Body of pancreas (tissue), 4 donors: ENCODE results near the gene PTGDS. TPM values are rescaled to one million over a fixed set of nuclear protein-coding genes. Genes with fewer than 3 reads are reported as not detected.
A peak's percentile ranks its signal among the peaks of the same experiment; 100 is the strongest.

Experiments
- ATAC-seq: fragments of 150-250 bp; one replicate; pipeline ENCODE4 v1.9.1; 2016
- DNase-seq, 4 donors: peaks; one replicate each; pipeline ENCODE4 v3.0.0-alpha.2; 2019
- H3K27ac ChIP-seq, 4 donors: fragments of 200-600 bp; sonication (generic); 1 replicate in 3 of 4; 2 replicates in 1 of 4; pipeline versions ENCODE4 v1.5.1 to v1.6.1; 2016 to 2019; ENCODE audit warnings: mild to moderate bottlenecking in 1 of 4, mixed read lengths in 1 of 4, moderate library complexity in 1 of 4
- H3K27me3 ChIP-seq, 2 donors: fragments of 200-600 bp; sonication (generic); one replicate each; pipeline ENCODE4 v1.6.0; 2016; ENCODE audit warnings: mild to moderate bottlenecking in 1 of 2
- H3K36me3 ChIP-seq, 2 donors: fragments of 200-600 bp; sonication (generic); replicated peaks in 1 of 2; 2 replicates each; pipeline ENCODE4 v1.5.1; 2016; ENCODE audit warnings: low read depth in 2 of 2; ENCODE audit not compliant: insufficient read depth in 1 of 2
- H3K4me1 ChIP-seq: fragments of 200-600 bp; sonication (generic); one replicate; pipeline ENCODE4 v1.6.0; 2016
- H3K4me3 ChIP-seq, 2 donors: fragments of 200-600 bp; sonication (generic); 1 replicate in 1 of 2; 2 replicates in 1 of 2; pipeline ENCODE4 v1.5.1; 2016 to 2019
- H3K9me3 ChIP-seq, 3 donors: fragments of 200-600 bp; sonication (generic); 1 replicate in 2 of 3; 2 replicates in 1 of 3; pipeline ENCODE4 v1.5.1; 2016
- POLR2A ChIP-seq, 3 donors: fragments of 450-650 bp; IDR thresholded peaks; one replicate each; pipeline ENCODE4 v1.6.1; 2016; ENCODE audit warnings: antibody characterized with exemption in 3 of 3, mild to moderate bottlenecking in 2 of 3
- WGBS, 2 donors: methylation state at CpG; one replicate each; pipeline ENCODE4 v1.1.5; 2017; 5-methylcytosine and 5-hydroxymethylcytosine counted together
- intact Hi-C: fragments of 100-400 bp; cut with DNase I; formaldehyde crosslinking; loops from one replicate; pipeline ENCODE4 v1.15.1; 2023
- total RNA-seq, 2 donors: library from RNA; depleted of rRNA; stranded (reverse); fragments of >200 nt; gene quantifications; one replicate each; pipeline ENCODE4 v1.1.0, GENCODE V29; 2016
- TF ChIP-seq, protein P1 (sequence below), 7 experiments: fragments of 450-650 bp in 4 of 7; fragments of 200-600 bp in 3 of 7; sonication (generic) in 3 of 7; IDR thresholded peaks; one replicate each; pipeline ENCODE4 v1.5.1; 2016 to 2019; ENCODE audit warnings: antibody characterized with exemption in 7 of 7

The PTGDS gene
- total RNA-seq, 2 donors from 2014 or later, result 17.8 to 48.0 TPM

DNA sequence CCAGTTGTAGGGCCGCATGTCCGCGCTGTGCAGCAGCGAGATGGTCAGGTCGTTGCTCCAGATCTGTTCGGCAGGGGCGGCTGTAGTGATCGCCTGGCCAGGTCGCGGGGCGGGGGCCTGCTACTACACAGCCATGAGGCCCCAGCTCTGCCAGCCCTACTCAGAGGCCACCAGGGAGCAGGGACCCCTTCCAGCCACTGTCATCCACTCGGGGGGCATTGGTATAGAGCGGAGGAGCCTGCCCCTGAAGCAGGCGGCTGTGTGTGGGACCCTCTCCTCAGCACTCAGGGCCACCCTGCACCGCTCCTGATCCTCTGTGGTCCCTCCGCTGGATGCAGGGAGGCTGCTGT lies 34.4 kb upstream of the PTGDS start:
- WGBS, 2 donors, result 75 to 87% methylated on average over 5 to 7 of the region's 16 CpGs
- intact Hi-C loops, result loop anchor here (10.0 kb wide), 1 partner anchor 88 kb away; the partner anchor contains the start of gene MAMDC4
- ATAC-seq (no peak), DNase-seq (peak in 2 of 4 donors; percentile 13 to 22)
- H3K9me3 ChIP-seq, result no peaks in the 10 kb centered on the region
- H3K4me3 ChIP-seq, result no peak overlapping the region
- H3K27ac ChIP-seq, result no peak overlapping the region
- peaks cover 20 to 26% of the 10 kb centered on the region in 2 donors for H3K36me3 ChIP-seq
- H3K27me3 ChIP-seq, result no peaks in the 10 kb centered on the region
- H3K4me1 ChIP-seq, result peaks cover 28% of the 10 kb centered on the region
- no peak for TF ChIP-seq POLR2A (IDR thresholded peaks at IDR 0.05)
- TF ChIP-seq, protein P1, sequence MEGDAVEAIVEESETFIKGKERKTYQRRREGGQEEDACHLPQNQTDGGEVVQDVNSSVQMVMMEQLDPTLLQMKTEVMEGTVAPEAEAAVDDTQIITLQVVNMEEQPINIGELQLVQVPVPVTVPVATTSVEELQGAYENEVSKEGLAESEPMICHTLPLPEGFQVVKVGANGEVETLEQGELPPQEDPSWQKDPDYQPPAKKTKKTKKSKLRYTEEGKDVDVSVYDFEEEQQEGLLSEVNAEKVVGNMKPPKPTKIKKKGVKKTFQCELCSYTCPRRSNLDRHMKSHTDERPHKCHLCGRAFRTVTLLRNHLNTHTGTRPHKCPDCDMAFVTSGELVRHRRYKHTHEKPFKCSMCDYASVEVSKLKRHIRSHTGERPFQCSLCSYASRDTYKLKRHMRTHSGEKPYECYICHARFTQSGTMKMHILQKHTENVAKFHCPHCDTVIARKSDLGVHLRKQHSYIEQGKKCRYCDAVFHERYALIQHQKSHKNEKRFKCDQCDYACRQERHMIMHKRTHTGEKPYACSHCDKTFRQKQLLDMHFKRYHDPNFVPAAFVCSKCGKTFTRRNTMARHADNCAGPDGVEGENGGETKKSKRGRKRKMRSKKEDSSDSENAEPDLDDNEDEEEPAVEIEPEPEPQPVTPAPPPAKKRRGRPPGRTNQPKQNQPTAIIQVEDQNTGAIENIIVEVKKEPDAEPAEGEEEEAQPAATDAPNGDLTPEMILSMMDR (IDR thresholded peaks at IDR 0.05), result no peak

DNA sequence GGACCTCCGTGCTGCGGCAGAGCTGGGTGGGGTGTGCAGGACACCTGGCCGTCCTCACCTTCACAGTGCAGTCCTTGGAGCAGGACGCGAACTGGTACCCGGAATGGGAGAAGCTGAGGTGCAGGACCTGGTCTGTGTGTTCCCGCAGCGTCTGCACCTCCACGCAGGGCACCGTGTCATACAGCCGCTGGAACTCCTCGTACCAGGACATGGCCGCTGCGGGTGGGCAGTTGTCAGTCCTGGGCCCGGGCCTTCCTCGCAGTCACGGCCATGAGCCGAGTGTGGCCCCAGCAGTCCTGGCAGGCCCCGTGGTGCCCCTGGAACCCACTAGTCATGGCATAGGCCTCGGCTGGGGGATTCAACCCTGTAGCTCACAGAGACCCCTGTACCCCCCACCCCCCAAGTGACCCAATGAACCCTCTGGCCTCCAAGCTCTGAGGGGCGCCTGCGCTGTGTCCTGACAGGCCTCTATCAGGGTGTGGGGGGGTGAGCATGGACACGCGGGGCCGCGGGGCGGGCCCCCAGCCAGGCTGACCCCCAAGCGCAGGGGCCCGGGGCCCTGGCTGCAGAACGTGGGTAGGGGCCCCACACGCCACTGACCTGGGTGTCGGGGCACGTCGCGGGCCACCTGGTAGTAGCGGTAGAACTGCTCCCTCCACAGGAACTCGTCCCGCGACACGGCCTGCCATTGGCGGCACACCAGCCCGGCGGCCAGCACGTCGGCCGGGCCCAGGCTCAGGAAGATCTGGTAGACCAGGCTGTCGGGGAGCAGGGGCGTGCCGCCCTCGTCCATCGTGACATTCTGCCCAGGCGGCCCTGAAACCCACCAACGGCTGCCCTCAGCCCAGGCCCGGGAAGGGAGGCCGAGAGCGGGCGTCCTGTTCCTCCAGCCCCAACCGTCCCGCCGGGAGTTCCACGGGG lies 33.8 kb upstream of the PTGDS start:
- no peaks in the 10 kb centered on the region for H3K9me3 ChIP-seq
- H3K36me3 ChIP-seq, result peaks cover 20 to 26% of the 10 kb centered on the region in 2 donors
- WGBS, 2 donors, result 19 to 69% methylated on average over 11 to 51 of the region's 61 CpGs
- peak overlapping the region; percentile 46 to 78 for H3K4me3 ChIP-seq
- TF ChIP-seq, protein P1 (IDR thresholded peaks at IDR 0.05), result no peak
- TF ChIP-seq POLR2A (IDR thresholded peaks at IDR 0.05), result no peak
- no peaks in the 10 kb centered on the region for H3K27me3 ChIP-seq
- H3K4me1 ChIP-seq, result peaks cover 34% of the 10 kb centered on the region
- intact Hi-C loops, result loop anchor here (10.0 kb wide), 1 partner anchor 89 kb away; the partner anchor contains the start of gene MAMDC4
- ATAC-seq (peak; percentile 8), DNase-seq (peak in 3 of 4 donors; percentile 45 to 50 (median 47))
- peak overlapping the region; percentile 55 to 93 (median 76) for H3K27ac ChIP-seq

DNA sequence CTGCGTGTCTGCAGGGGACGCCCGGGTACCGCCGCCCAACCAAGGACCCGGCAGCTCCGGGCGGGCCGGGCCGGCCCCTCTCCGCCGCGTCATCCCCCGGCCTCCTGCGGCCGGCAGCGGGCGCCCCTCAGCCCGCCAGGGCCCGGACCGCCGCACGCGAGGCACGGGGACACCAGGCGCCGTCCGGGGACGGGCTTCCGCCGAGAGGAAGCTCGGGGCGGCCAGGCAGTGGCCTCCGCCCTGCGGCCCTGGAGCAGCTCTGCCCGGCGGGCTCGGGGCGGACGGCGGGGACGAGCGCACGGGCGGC lies 33.1 kb upstream of the PTGDS start:
- Histone ChIP-seq H3K27ac (peak overlapping the region; percentile 55 to 93 (median 76)), H3K4me3 (peak overlapping the region; percentile 46 to 78), H3K4me1 (peaks cover 40% of the 10 kb centered on the region), H3K9me3 (no peaks in the 10 kb centered on the region), H3K27me3 (no peaks in the 10 kb centered on the region), H3K36me3 (peaks cover 20 to 26% of the 10 kb centered on the region in 2 donors)
- peak; percentile 52 for ATAC-seq
- peak in 2 of 4 donors; percentile 51 to 53 for DNase-seq
- intact Hi-C loops, result loop anchor here (10.0 kb wide), 1 partner anchor 89 kb away; the partner anchor contains the start of gene MAMDC4
- TF ChIP-seq, protein P1 (IDR thresholded peaks at IDR 0.05), result no peak
- TF ChIP-seq POLR2A (IDR thresholded peaks at IDR 0.05), result peak in 1 of 3 donors; percentile 28
- WGBS, 2 donors, result 1% methylated on average over 44 of the region's 45 CpGs; no CpG with 5 or more reads in 1 of the 2 donors

DNA sequence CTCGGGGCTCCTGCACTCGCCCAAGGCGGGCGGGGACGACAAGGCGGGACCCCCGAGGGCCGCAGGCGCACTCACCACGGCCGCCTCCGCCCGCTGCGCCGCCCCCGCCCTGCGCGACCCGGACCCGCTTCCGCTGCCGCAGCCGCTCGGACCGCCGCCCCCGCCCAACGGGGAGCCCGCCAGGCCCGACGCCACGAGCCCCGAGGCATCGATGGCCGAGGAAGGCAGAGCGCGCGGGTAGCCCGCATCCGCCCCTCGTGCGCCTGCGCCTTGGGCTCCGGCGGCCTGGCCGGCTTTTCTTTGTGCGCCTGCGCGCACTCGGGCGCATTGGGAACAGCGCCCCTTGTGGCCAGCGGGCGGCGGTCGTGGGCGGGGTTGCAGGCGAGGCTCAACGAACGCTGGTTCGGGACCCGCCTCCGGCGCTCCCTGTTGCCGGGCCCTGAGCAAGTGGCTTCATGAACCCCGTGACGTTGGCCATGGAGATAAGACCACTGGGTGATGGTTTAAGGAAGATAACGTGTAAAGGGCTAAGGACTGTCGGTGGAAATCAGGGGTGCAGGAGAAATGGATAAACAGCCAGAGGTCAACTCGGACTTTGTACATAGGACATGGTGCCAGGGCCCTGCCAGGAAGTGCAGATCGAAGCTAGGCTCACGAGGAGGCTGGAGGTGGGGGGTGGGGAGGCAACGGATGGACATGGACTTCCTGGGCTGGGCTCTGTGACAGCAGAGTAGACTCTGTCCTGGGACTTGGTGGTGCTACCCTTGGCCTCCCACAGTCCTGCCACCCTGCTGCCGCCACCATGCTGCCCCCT lies 32.6 kb upstream of the PTGDS start, which contains the start of the genes C8G and FBXW5:
Gene C8G, plus strand, starts transcription at position 725 of the 814 bp plus-strand sequence. Its CDS starts 78 bp downstream, at position 803.
Gene FBXW5, minus strand, starts transcription at position 220 of the 814 bp plus-strand sequence. CDS start 655 bp downstream, outside the sequence.
- TF ChIP-seq, protein P1 (IDR thresholded peaks at IDR 0.05), result peak; percentile 97 to 100 (median 99)
- no peak for TF ChIP-seq POLR2A (IDR thresholded peaks at IDR 0.05)
- Histone ChIP-seq H3K9me3 (no peaks in the 10 kb centered on the region), H3K4me1 (peaks cover 44% of the 10 kb centered on the region), H3K27me3 (no peaks in the 10 kb centered on the region), H3K4me3 (peak within 1 kb of the TSS; percentile 46 to 78), H3K27ac (peak within 1 kb of the TSS; percentile 55 to 93 (median 76)), H3K36me3 (peaks cover 20 to 26% of the 10 kb centered on the region in 2 donors)
- intact Hi-C loops, result loop anchor here (10.0 kb wide), 1 partner anchor 90 kb away; the partner anchor contains the start of gene MAMDC4
- 3 to 6% methylated on average over 6 to 67 of the region's 74 CpGs for WGBS, 2 donors
- peak; percentile 92 for ATAC-seq
- peak; percentile 94 to 96 (median 94) for DNase-seq
